Colonic mucosa (tissue), 4 donors: ENCODE results near the gene MTCL1. TPM values are rescaled to one million over a fixed set of nuclear protein-coding genes. Genes with fewer than 3 reads are reported as not detected.

Source experiments
- DNase-seq: peaks from one replicate; pipeline ENCODE4 v3.0.0-alpha.2; 2020
- H3K27ac ChIP-seq: fragments of 200-600 bp; one replicate; pipeline ENCODE4 v1.8.0; 2021
- H3K27me3 ChIP-seq: fragments of 200-600 bp; one replicate; pipeline ENCODE4 v1.8.0; 2021
- H3K36me3 ChIP-seq: fragments of 200-600 bp; one replicate; pipeline ENCODE4 v1.8.0; 2021
- H3K4me1 ChIP-seq: fragments of 200-600 bp; one replicate; pipeline ENCODE4 v1.8.0; 2021; ENCODE audit warnings: mild to moderate bottlenecking
- H3K4me3 ChIP-seq: fragments of 200-600 bp; one replicate; pipeline ENCODE4 v1.8.0; 2021
- H3K9ac ChIP-seq, 2 donors: one replicate each; pipeline ENCODE4 v1.7.0; 2013; ENCODE audit warnings: control low read depth in 2 of 2, low read depth in 2 of 2, low read length in 2 of 2
- H3K9me3 ChIP-seq: fragments of 200-600 bp; one replicate; pipeline ENCODE4 v1.8.0; 2021
- CTCF ChIP-seq: fragments of 200-600 bp; IDR thresholded peaks from one replicate; pipeline ENCODE4 v1.8.0; 2022; ENCODE audit warnings: antibody characterized with exemption, mild to moderate bottlenecking
- intact Hi-C: fragments of 100-400 bp; cut with DNase I; formaldehyde crosslinking; loops from one replicate; pipeline ENCODE4 v1.14.1; 2022
- total RNA-seq, 2 donors: library from RNA; stranded (reverse); fragmentation: NEBNext Ultra II Directional in 1 of 2; extraction: Animal tissue kit (Norgen Biotek cat#: 25700) in 1 of 2; gene quantifications; one replicate each; pipeline ENCODE4 v1.2.1, GENCODE V29; 2021
- donor health status: healthy.
- donor health status: DM: no; HTN: no; CAD: no.
- donor health status: DM: no; HTN: no; CAD: no.

Gene MTCL1
- total RNA-seq, 2 donors from 2014 or later, result 2.3 to 20.8 TPM

- no peaks in the 10 kb centered on the region for H3K27me3 ChIP-seq
- DNase-seq, result no peak
- no peak for TF ChIP-seq CTCF
- H3K9ac ChIP-seq, result no peak overlapping the region
- no peaks in the 10 kb centered on the region for H3K4me1 ChIP-seq
- H3K27ac ChIP-seq, result no peak overlapping the region
- intact Hi-C loops, result no loop called here
- no peaks in the 10 kb centered on the region for H3K9me3 ChIP-seq
- H3K4me3 ChIP-seq, result no peak overlapping the region
- no peaks in the 10 kb centered on the region for H3K36me3 ChIP-seq
These were observed 115.7 kb downstream of the MTCL1 start for GRCh38 chr18:8821083-8821465.

- Histone ChIP-seq H3K27me3 (no peaks in the 10 kb centered on the region), H3K4me3 (no peak overlapping the region), H3K27ac (no peak overlapping the region), H3K9ac (no peak overlapping the region), H3K9me3 (no peaks in the 10 kb centered on the region), H3K36me3 (no peaks in the 10 kb centered on the region), H3K4me1 (no peaks in the 10 kb centered on the region)
- TF ChIP-seq CTCF, result no peak
- no peak for DNase-seq
- intact Hi-C loops, result no loop called here
These were observed 116.2 kb downstream of the MTCL1 start for GRCh38 chr18:8821531-8821930.

- no peak overlapping the region for H3K4me3 ChIP-seq
- H3K27ac ChIP-seq, result no peak overlapping the region
- TF ChIP-seq CTCF, result no peak
- H3K27me3 ChIP-seq, result no peaks in the 10 kb centered on the region
- no peak overlapping the region for H3K9ac ChIP-seq
- H3K4me1 ChIP-seq, result no peaks in the 10 kb centered on the region
- no peaks in the 10 kb centered on the region for H3K9me3 ChIP-seq
- H3K36me3 ChIP-seq, result no peaks in the 10 kb centered on the region
- intact Hi-C loops, result no loop called here
- no peak for DNase-seq
These were observed 117.3 kb downstream of the MTCL1 start for GRCh38 chr18:8822643-8823042.

DNA sequence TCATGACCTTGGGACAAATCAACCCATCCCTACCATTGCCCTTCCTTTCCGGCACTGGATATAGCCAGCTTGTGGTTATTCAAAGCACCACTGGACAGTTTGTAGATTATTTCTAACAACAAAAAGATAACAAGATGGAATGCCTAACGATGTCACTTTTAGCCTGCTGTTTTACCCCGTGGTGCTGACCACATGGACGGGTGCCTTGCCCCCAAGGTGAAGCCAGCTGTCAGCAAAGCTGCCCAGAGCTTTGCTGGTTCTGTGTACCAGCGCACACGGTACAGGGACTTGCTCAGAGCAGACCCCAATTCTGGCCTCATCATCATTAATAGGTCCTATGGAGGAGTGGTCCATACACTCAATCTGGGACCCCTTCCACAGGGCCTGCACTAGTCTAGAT is 118.2 kb downstream of the MTCL1 start:
- TF ChIP-seq CTCF, result no peak
- no peaks in the 10 kb centered on the region for H3K27me3 ChIP-seq
- H3K4me1 ChIP-seq, result no peaks in the 10 kb centered on the region
- no peak overlapping the region for H3K9ac ChIP-seq
- no peak for DNase-seq
- H3K9me3 ChIP-seq, result no peaks in the 10 kb centered on the region
- H3K36me3 ChIP-seq, result no peaks in the 10 kb centered on the region
- intact Hi-C loops, result no loop called here
- H3K27ac ChIP-seq, result no peak overlapping the region
- no peak overlapping the region for H3K4me3 ChIP-seq

DNA sequence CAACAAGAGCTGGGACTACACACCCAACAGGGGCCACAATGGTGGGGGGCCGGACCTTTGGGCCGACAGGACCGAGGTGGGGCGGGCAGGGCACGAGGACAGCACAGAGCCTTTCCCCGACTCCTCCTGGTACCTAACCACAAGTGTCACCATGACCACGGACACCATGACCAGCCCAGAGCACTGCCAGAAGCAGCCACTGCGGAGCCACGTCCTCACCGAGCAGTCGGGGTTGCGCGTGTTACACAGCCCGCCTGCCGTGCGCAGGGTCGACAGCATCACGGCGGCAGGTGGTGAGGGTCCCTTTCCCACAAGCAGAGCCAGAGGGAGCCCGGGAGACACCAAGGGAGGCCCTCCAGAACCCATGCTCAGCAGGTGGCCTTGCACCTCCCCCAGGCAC is 119.5 kb downstream of the MTCL1 start:
- no peak overlapping the region for H3K9ac ChIP-seq
- H3K4me3 ChIP-seq, result no peak overlapping the region
- H3K4me1 ChIP-seq, result no peaks in the 10 kb centered on the region
- DNase-seq, result no peak
- intact Hi-C loops, result no loop called here
- H3K36me3 ChIP-seq, result no peaks in the 10 kb centered on the region
- TF ChIP-seq CTCF, result no peak
- H3K27me3 ChIP-seq, result no peaks in the 10 kb centered on the region
- no peaks in the 10 kb centered on the region for H3K9me3 ChIP-seq
- H3K27ac ChIP-seq, result no peak overlapping the region

- no peak for TF ChIP-seq CTCF
- Histone ChIP-seq H3K4me1 (no peaks in the 10 kb centered on the region), H3K9me3 (no peaks in the 10 kb centered on the region)
These were observed 119.9 kb downstream of the MTCL1 start for GRCh38 chr18:8825273-8825672.

More at GRCh38 chr18:8825273-8825672, 119.9 kb downstream of the MTCL1 start:
- H3K36me3 ChIP-seq, result no peaks in the 10 kb centered on the region
- H3K27me3 ChIP-seq, result no peaks in the 10 kb centered on the region
- no peak overlapping the region for H3K9ac ChIP-seq
- H3K27ac ChIP-seq, result no peak overlapping the region
- intact Hi-C loops, result no loop called here
- H3K4me3 ChIP-seq, result no peak overlapping the region
- DNase-seq, result no peak
